ENCODE results near the gene NDFIP2. TPM values are rescaled to one million over a fixed set of nuclear protein-coding genes. Genes with fewer than 3 reads are reported as not detected.
"Not testable (repeated sequence)": the region's sequence is repeated elsewhere in the genome, so short reads cannot be mapped to it uniquely, and the experiment has no call there.

The NDFIP2 gene
- total RNA-seq, 1 donor from 2014 or later, result 35.0 TPM

- TF ChIP-seq CTCF (conservative IDR thresholded peaks at IDR 0.05; ENCODE audit: low read depth, low read length), result peak; percentile 31
Measured at GRCh38 chr13:79548902-79549301, 67.9 kb downstream of the NDFIP2 start.

GRCh38 chr13:79549355-79550106 lies 68.6 kb downstream of the NDFIP2 start:
- DNase-seq (ENCODE audit: low read depth), result no peak
- no peak for TF ChIP-seq CTCF (conservative IDR thresholded peaks at IDR 0.05; ENCODE audit: low read depth, low read length)
- H3K4me3 ChIP-seq (ENCODE audit: low read depth, low read length), result no peak overlapping the region

More at GRCh38 chr13:79548902-79549301, 67.9 kb downstream of the NDFIP2 start:
- no peak for DNase-seq (ENCODE audit: low read depth)
- H3K4me3 ChIP-seq (ENCODE audit: low read depth, low read length), result no peak overlapping the region

- H3K4me3 ChIP-seq (ENCODE audit: low read depth, low read length), result no peak overlapping the region
- no peak for TF ChIP-seq CTCF (conservative IDR thresholded peaks at IDR 0.05; ENCODE audit: low read depth, low read length)
- DNase-seq (ENCODE audit: low read depth), result no peak
Measured at GRCh38 chr13:79557666-79558065, 76.7 kb downstream of the NDFIP2 start.

- no peak overlapping the region for H3K4me3 ChIP-seq (ENCODE audit: low read depth, low read length)
- TF ChIP-seq CTCF (conservative IDR thresholded peaks at IDR 0.05; ENCODE audit: low read depth, low read length), result no peak
- DNase-seq (ENCODE audit: low read depth), result no peak
Measured at GRCh38 chr13:79560954-79561353, 80.0 kb downstream of the NDFIP2 start.

- H3K4me3 ChIP-seq (ENCODE audit: low read depth, low read length), result no peak overlapping the region
- TF ChIP-seq CTCF (conservative IDR thresholded peaks at IDR 0.05; ENCODE audit: low read depth, low read length), result no peak
- DNase-seq (ENCODE audit: low read depth), result no peak
Measured at GRCh38 chr13:79562557-79562956, 81.6 kb downstream of the NDFIP2 start.

GRCh38 chr13:79566118-79566517 lies 85.2 kb downstream of the NDFIP2 start:
- no peak for TF ChIP-seq CTCF (conservative IDR thresholded peaks at IDR 0.05; ENCODE audit: low read depth, low read length)
- DNase-seq (ENCODE audit: low read depth), result no peak

GRCh38 chr13:79571147-79571546 lies 90.2 kb downstream of the NDFIP2 start:
- no peak for DNase-seq (ENCODE audit: low read depth)
- H3K4me3 ChIP-seq (ENCODE audit: low read depth, low read length), result no peak overlapping the region
- TF ChIP-seq CTCF (conservative IDR thresholded peaks at IDR 0.05; ENCODE audit: low read depth, low read length), result no peak

More at GRCh38 chr13:79566118-79566517, 85.2 kb downstream of the NDFIP2 start:
- no peak overlapping the region for H3K4me3 ChIP-seq (ENCODE audit: low read depth, low read length)

GRCh38 chr13:79573892-79574291 lies 92.9 kb downstream of the NDFIP2 start:
- not testable (repeated sequence) for DNase-seq (ENCODE audit: low read depth); H3K4me3 ChIP-seq (ENCODE audit: low read depth, low read length)

Data from epithelial cell of proximal tubule (primary cell).